ENCODE data around the gene NPAS2.

- TF ChIP-seq CTCF (conservative IDR thresholded peaks at IDR 0.05) (no peak), EZH2 (IDR thresholded peaks at IDR 0.05; ENCODE audit: low read depth) (no peak)
These were observed 144.8 kb downstream of the NPAS2 start for GRCh38 chr2:100964681-100965169.

Data from PC-9 (cell line).